PFSK-1 (cell line): ENCODE results near the gene DOCK9.

Source experiments
- FOXP2 ChIP-seq: optimal IDR thresholded peaks from 2 replicates; pipeline ENCODE3; 2011; ENCODE audit warnings: borderline replicate concordance, control low read depth, inconsistent platforms; ENCODE audit not compliant: insufficient read depth; ENCODE audit errors: extremely low read length, extremely low read depth
- POLR2AphosphoS5 ChIP-seq: IDR thresholded peaks from 2 replicates; pipeline ENCODE4 v1.6.1; 2012; ENCODE audit warnings: low read depth, mild to moderate bottlenecking, control low read depth, low read length, moderate library complexity
- SIN3A ChIP-seq: IDR thresholded peaks from 2 replicates; pipeline ENCODE4 v1.6.1; 2012; ENCODE audit warnings: mild to moderate bottlenecking, low read length, moderate library complexity, borderline replicate concordance; ENCODE audit not compliant: insufficient read depth
- TAF1 ChIP-seq: IDR thresholded peaks from 2 replicates; pipeline ENCODE4 v1.6.1; 2012; ENCODE audit warnings: low read length, control low read depth, borderline replicate concordance; ENCODE audit not compliant: insufficient read depth
- TF ChIP-seq, protein P1 (sequence below), 2 experiments: IDR thresholded peaks; 2 replicates each; pipeline versions ENCODE4 v1.6.1 to v1.8.0; 2011 to 2012; ENCODE audit warnings: low read depth in 2 of 2, low read length in 2 of 2, control low read depth in 1 of 2, inconsistent platforms in 1 of 2, mild to moderate bottlenecking in 1 of 2, moderate library complexity in 1 of 2; ENCODE audit not compliant: insufficient read depth in 1 of 2

The DOCK9 gene

DNA sequence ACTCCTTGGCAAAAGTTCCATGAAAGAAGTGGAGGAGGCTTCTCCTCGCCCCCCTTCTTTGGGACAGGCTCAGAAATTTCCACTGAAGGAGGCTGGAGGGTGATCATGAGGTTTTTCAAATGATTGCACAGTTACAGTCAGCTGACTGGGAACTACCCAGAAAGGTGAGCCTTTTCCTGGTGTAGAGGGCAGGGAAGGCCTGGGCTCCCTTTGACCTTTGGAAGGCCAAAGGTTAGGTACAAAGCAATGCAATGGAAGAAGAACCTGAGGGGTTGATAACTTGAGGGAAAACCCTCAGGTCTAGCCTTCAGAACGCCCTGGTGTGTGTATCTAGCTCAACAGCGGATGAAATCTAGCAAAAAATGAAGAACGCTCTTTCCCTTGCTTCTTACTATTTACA is 175.3 kb downstream of the DOCK9 start:
- TF ChIP-seq TAF1 (no peak), SIN3A (no peak), POLR2AphosphoS5 (no peak), FOXP2 (no peak)
- TF ChIP-seq, protein P1, sequence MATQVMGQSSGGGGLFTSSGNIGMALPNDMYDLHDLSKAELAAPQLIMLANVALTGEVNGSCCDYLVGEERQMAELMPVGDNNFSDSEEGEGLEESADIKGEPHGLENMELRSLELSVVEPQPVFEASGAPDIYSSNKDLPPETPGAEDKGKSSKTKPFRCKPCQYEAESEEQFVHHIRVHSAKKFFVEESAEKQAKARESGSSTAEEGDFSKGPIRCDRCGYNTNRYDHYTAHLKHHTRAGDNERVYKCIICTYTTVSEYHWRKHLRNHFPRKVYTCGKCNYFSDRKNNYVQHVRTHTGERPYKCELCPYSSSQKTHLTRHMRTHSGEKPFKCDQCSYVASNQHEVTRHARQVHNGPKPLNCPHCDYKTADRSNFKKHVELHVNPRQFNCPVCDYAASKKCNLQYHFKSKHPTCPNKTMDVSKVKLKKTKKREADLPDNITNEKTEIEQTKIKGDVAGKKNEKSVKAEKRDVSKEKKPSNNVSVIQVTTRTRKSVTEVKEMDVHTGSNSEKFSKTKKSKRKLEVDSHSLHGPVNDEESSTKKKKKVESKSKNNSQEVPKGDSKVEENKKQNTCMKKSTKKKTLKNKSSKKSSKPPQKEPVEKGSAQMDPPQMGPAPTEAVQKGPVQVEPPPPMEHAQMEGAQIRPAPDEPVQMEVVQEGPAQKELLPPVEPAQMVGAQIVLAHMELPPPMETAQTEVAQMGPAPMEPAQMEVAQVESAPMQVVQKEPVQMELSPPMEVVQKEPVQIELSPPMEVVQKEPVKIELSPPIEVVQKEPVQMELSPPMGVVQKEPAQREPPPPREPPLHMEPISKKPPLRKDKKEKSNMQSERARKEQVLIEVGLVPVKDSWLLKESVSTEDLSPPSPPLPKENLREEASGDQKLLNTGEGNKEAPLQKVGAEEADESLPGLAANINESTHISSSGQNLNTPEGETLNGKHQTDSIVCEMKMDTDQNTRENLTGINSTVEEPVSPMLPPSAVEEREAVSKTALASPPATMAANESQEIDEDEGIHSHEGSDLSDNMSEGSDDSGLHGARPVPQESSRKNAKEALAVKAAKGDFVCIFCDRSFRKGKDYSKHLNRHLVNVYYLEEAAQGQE (IDR thresholded peaks at IDR 0.05; ENCODE audit: insufficient read depth in 1 of 2, low read depth in 2 of 2, low read length in 2 of 2): no peak

DNA sequence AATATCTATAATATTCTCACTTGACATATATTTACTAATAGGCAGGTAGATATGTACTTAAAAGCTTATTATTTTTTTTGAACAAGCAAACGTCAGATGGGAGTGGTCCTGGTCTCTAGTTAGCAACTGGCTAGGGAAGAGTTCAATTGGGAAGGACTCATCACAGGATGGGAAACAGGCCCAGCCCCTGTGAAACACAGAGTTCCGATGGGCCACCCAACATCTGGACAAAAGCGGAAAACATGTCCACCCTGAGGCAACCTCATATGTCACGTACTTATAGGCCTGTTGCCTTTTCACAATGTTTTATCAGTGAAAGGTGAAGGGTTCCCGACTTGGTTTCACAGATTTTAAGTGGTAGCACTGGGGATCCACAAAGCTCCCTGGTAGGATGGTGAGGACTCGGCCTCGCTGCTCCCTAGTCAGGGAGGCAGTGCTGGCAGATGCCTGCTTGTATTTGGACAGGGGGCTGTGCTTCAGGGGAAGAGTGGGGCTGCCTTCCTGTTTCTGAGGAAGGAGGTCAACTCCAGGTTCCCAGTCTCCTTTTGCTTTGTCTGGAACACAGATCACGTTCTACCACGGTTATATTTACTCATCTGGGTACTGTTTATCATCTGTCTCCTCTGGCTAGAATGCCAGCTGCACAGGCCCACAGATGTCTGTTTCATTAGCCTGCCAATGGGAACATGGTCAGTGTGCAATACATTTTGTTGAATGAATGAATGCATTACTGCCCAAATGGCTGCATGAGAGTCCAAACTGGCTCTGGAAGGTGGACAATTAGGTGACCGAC is 176.0 kb downstream of the DOCK9 start:
- TF ChIP-seq, protein P1 (IDR thresholded peaks at IDR 0.05; ENCODE audit: insufficient read depth in 1 of 2, low read depth in 2 of 2, low read length in 2 of 2): no peak
- TF ChIP-seq TAF1: no peak
- no peak for TF ChIP-seq FOXP2
- TF ChIP-seq POLR2AphosphoS5: no peak

DNA sequence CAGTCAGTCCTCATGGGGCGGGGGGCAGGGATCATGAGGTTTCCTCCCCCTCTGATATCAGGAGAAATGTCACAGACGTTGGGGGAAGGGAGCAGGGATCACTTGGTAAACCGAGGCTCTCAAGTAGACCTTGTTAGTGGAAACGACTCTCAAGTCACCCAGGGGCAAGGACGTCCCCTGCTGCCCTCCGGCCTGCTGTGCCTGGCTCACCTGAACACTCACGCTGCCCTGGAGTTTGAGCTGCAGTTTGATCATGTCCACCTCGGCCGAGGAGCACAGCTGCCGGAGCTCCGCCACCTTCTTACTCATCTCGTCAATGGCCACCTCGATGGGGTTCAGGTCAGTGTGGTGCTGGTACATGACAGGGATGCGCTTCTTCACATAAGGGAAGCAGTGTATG is 177.8 kb downstream of the DOCK9 start:
- no peak for TF ChIP-seq TAF1
- no peak for TF ChIP-seq SIN3A
- TF ChIP-seq, protein P1 (IDR thresholded peaks at IDR 0.05; ENCODE audit: insufficient read depth in 1 of 2, low read depth in 2 of 2, low read length in 2 of 2): no peak
- TF ChIP-seq POLR2AphosphoS5: no peak
- TF ChIP-seq FOXP2: no peak

DNA sequence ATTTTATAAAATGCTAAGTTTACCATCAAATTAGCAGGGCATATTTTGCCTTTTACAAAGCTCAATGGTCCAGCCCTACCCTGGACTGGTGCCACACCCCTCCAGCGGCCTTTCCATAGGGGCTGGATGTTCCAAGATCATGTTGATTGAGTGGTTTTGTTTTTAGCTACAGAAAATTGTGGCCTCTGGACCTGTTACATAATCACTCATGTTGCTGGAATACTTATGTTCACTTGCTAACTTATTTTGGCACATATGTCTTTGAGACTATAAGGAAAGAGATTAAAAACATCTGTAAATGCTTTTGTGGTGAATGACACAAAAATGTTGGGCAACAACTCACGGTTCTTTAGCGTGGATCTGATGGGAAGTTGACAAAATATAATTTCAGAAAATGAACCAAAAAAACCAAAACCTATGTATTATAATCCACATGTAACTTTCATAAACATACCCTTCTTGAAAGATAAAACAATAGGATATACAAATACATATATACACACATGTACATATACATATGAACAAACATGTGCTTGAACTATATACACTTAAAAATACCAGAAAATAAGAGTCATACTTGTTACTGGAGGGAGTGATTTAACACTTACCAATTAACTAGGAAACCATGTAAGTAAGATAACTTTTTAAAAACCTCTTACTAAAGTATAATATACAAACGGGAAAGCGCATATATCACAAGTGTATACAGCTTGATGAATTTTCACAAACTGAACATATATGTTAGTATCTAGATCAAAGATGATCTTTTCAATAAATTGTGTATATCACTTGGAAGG is 178.8 kb downstream of the DOCK9 start:
- no peak for TF ChIP-seq SIN3A
- no peak for TF ChIP-seq POLR2AphosphoS5
- TF ChIP-seq, protein P1 (IDR thresholded peaks at IDR 0.05; ENCODE audit: insufficient read depth in 1 of 2, low read depth in 2 of 2, low read length in 2 of 2): no peak
- TF ChIP-seq TAF1: no peak
- no peak for TF ChIP-seq FOXP2
